BE2C (cell line): ENCODE data around the gene PRDX6.

Source experiments
- DNase-seq: peaks from one replicate; pipeline ENCODE4 v3.0.0-alpha.2; 2020
- H3K27me3 ChIP-seq: fragments of 250-450 bp; sonication (Bioruptor Pico); 2 replicates; pipeline ENCODE4 v1.5.1; 2020; ENCODE audit warnings: mild to moderate bottlenecking
- H3K36me3 ChIP-seq: fragments of 250-450 bp; sonication (Bioruptor Pico); 2 replicates; pipeline ENCODE4 v1.5.1; 2020; ENCODE audit warnings: mild to moderate bottlenecking
- H3K4me1 ChIP-seq: fragments of 250-450 bp; sonication (Bioruptor Pico); 2 replicates; pipeline ENCODE4 v1.5.1; 2020
- H3K4me3 ChIP-seq: 2 replicates; pipeline ENCODE4 v1.5.1; 2011; ENCODE audit warnings: low read depth, low read length
- H3K9me3 ChIP-seq: fragments of 250-450 bp; sonication (Bioruptor Pico); 2 replicates; pipeline ENCODE4 v1.5.1; 2020
- TF ChIP-seq, protein P1 (sequence below): IDR thresholded peaks from 2 replicates; pipeline ENCODE4 v1.5.1; 2012; ENCODE audit warnings: mild to moderate bottlenecking, low read depth, low read length

The PRDX6 gene

GRCh38 chr1:173433751-173434326, 43.3 kb upstream of the PRDX6 start:
- H3K36me3 ChIP-seq = no peaks in the 10 kb centered on the region

DNA sequence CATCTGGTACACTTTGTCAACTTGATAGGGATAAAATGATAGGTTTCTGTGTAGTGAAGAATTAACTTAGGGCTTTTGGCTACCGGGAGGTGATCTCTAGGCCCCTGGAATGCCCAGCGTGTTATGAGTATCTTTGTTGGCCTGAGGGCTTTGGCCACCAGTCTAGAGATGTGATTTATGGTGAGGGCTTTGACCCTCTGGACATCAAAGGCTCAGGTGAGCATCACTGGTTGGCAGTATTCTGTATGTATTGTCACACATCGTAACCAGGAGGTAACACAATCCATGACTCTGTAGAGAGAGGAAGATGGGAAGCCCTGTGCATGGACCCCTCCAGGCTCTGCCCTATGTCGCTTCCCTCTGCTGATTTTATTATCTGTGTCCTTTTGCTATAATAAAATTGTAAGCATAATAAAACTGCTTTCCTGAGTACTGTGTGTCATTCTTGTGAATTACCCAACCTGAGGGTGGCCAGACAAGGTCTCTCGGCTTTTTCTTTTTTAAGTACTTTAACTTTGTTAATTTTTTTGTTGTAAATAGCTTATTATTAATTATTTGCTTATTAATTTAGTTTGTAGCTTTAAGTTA, 40.2 kb upstream of the PRDX6 start:
- Histone ChIP-seq H3K4me1 (no peaks in the 10 kb centered on the region), H3K36me3 (no peaks in the 10 kb centered on the region), H3K27me3 (no peaks in the 10 kb centered on the region), H3K4me3 (no peak overlapping the region), H3K9me3 (no peaks in the 10 kb centered on the region)
- TF ChIP-seq, protein P1, sequence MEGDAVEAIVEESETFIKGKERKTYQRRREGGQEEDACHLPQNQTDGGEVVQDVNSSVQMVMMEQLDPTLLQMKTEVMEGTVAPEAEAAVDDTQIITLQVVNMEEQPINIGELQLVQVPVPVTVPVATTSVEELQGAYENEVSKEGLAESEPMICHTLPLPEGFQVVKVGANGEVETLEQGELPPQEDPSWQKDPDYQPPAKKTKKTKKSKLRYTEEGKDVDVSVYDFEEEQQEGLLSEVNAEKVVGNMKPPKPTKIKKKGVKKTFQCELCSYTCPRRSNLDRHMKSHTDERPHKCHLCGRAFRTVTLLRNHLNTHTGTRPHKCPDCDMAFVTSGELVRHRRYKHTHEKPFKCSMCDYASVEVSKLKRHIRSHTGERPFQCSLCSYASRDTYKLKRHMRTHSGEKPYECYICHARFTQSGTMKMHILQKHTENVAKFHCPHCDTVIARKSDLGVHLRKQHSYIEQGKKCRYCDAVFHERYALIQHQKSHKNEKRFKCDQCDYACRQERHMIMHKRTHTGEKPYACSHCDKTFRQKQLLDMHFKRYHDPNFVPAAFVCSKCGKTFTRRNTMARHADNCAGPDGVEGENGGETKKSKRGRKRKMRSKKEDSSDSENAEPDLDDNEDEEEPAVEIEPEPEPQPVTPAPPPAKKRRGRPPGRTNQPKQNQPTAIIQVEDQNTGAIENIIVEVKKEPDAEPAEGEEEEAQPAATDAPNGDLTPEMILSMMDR = no peak
- DNase-seq = no peak

More at GRCh38 chr1:173433751-173434326, 43.3 kb upstream of the PRDX6 start:
- TF ChIP-seq, protein P1 = no peak
- Histone ChIP-seq H3K9me3 (no peaks in the 10 kb centered on the region), H3K4me3 (no peak overlapping the region), H3K27me3 (no peaks in the 10 kb centered on the region), H3K4me1 (no peaks in the 10 kb centered on the region; the same call in 1 of the 2 replicates)
- DNase-seq = no peak

DNA sequence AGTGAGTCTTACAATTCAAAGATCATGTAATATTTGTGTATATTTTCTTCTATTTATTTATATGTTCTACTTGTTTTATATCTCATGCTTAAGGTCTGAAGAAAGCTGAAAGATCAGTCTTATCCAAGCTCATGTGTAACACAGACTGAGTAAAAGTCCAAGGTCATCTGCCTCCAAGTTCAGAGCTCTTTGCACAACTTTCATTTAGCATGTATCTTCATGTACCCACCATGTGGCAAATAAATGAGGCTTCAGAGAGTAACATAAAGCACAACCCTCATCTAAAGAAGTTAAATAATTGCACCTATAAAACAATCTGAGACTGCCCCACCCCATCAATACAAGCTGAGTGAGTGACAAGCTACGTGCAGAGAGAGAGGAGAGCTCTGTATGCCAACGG, 38.5 kb upstream of the PRDX6 start:
- DNase-seq = no peak
- no peaks in the 10 kb centered on the region for H3K27me3 ChIP-seq
- H3K4me3 ChIP-seq = no peak overlapping the region
- TF ChIP-seq, protein P1 = no peak
- H3K4me1 ChIP-seq = no peaks in the 10 kb centered on the region
- no peaks in the 10 kb centered on the region for H3K9me3 ChIP-seq
- no peaks in the 10 kb centered on the region for H3K36me3 ChIP-seq

DNA sequence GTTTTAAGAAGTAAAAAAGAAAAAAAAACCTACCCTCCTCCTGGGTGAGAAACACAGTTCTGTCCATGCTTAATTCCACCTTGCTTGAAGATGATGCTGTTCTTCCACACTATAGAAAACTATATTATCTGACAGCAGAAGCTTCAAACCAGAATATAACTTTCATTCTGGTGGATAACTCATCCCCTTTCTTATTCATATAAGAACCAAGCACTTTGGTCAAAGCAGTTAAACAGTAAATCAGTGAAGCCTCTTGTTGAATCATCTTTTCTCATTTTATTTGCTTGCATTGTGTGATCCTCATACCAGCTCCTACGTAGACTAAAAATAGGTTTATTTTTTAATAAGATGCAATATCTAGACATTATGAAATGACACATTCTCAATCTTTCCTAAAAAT, 36.7 kb upstream of the PRDX6 start:
- no peak overlapping the region for H3K4me3 ChIP-seq
- H3K36me3 ChIP-seq = no peaks in the 10 kb centered on the region
- no peaks in the 10 kb centered on the region for H3K9me3 ChIP-seq
- no peaks in the 10 kb centered on the region for H3K27me3 ChIP-seq
- H3K4me1 ChIP-seq = no peaks in the 10 kb centered on the region
- DNase-seq = no peak
- TF ChIP-seq, protein P1 = no peak

DNA sequence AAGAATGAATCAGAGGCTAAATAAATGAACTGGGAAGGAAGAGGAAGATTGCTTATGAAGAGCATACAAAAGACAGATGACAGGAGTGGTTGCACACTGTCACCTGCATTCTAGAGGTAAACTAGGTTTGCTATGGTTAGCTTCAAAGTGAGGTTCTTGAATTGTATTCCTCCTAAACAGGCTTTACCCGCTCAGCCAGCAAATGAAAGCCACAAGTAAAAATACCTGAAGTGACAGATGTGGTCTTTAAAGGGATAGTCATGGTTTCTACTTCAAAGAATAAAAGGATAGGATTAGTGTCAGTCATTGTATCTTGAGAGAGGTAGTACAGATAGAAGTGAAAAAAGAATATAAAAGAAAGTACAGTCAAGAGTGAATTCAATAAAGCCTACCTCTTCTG, 32.4 kb upstream of the PRDX6 start:
- TF ChIP-seq, protein P1 = no peak
- Histone ChIP-seq H3K27me3 (no peaks in the 10 kb centered on the region), H3K4me1 (no peaks in the 10 kb centered on the region), H3K9me3 (no peaks in the 10 kb centered on the region), H3K4me3 (no peak overlapping the region), H3K36me3 (no peaks in the 10 kb centered on the region)
- DNase-seq = no peak

- TF ChIP-seq, protein P1 = no peak
- Histone ChIP-seq H3K4me1 (no peaks in the 10 kb centered on the region), H3K9me3 (no peaks in the 10 kb centered on the region), H3K27me3 (no peaks in the 10 kb centered on the region), H3K4me3 (no peak overlapping the region), H3K36me3 (no peaks in the 10 kb centered on the region)
- no peak for DNase-seq
These were observed 32.0 kb upstream of the PRDX6 start for GRCh38 chr1:173445164-173445563.
